HepG2 (cell line): ENCODE results near the gene B4GALT5. TPM values are rescaled to one million over a fixed set of nuclear protein-coding genes. Genes with fewer than 3 reads are reported as not detected.

Source experiments
- ATAC-seq: fragments of 200-7000 bp; cut with Tn5 transposase; 3 replicates; pipeline ENCODE4 v1.9.1; 2020; ENCODE audit warnings: mild to moderate bottlenecking, moderate library complexity
- BruUV-seq: library from RNA; stranded (reverse); fragments of 400-500 nt; replicated peaks from 2 replicates; lab custom pipeline; 2021; lab: Mats Ljungman, UMichigan
- CTCF ChIA-PET: fragments of 300-600 bp; formaldehyde crosslinking; extraction: SDS; loops from one replicate; lab custom pipeline; 2021; ENCODE audit warnings: low total read pairs, inconsistent platforms, low intra/inter-chr PET ratio; lab: Yijun Ruan, JAX
- POLR2A ChIA-PET: fragments of 350-600 bp; sonication (Branson Sonifier 250); formaldehyde crosslinking; loops from one replicate; lab custom pipeline; 2020; ENCODE audit warnings: antibody characterized with exemption, inconsistent platforms; lab: Yijun Ruan, JAX
- DNase-seq: peaks from one replicate; pipeline ENCODE4 v3.0.0-alpha.2; 2015; ENCODE audit warnings: low spot score
- FAIRE-seq: peaks from 3 replicates; lab custom pipeline; 2011; peaks lifted over from hg19 to GRCh38; lab: Jason Lieb, UNC
- H2AFZ ChIP-seq: one replicate; pipeline ENCODE4 v1.6.1; 2011; ENCODE audit warnings: low read length, inconsistent platforms
- H3K27ac ChIP-seq: fragments of 300-600 bp; 3 replicates; pipeline ENCODE4 v1.8.0; 2011; ENCODE audit warnings: mixed run types, mild to moderate bottlenecking, mixed read lengths, low read length, inconsistent platforms; ENCODE audit not compliant: insufficient read depth; ENCODE audit errors: extremely low read length
- H3K27me3 ChIP-seq, 2 experiments: fragments of 200-600 bp in 1 of 2; 2 replicates in 1 of 2; 3 replicates in 1 of 2; pipeline versions ENCODE4 v1.6.0 to v1.8.0; 2011; ENCODE audit warnings: low read length in 2 of 2, mild to moderate bottlenecking in 2 of 2, moderate library complexity in 2 of 2, inconsistent platforms in 1 of 2; ENCODE audit not compliant: insufficient read depth in 2 of 2, control insufficient read depth in 1 of 2
- H3K36me3 ChIP-seq, 2 experiments: fragments of 200-600 bp in 1 of 2; replicated peaks in 1 of 2; 2 replicates in 1 of 2; 3 replicates in 1 of 2; pipeline versions ENCODE4 v1.5.1 to v1.8.0; 2011; ENCODE audit warnings: low read length in 2 of 2, inconsistent platforms in 1 of 2; ENCODE audit not compliant: insufficient read depth in 2 of 2, control insufficient read depth in 1 of 2
- H3K4me1 ChIP-seq: 2 replicates; pipeline ENCODE4 v1.5.1; 2012; ENCODE audit warnings: low read length, inconsistent platforms; ENCODE audit not compliant: insufficient read depth
- H3K4me2 ChIP-seq: 2 replicates; pipeline ENCODE4 v1.6.0; 2011; ENCODE audit warnings: low read depth, low read length, inconsistent platforms
- H3K4me3 ChIP-seq, 3 experiments: fragments of 200-600 bp in 1 of 3; sonication (generic), shearing (Covaris generic) in 1 of 3; replicated peaks in 1 of 3; 2 replicates each; pipeline ENCODE4 v1.5.1; 2011 to 2016; ENCODE audit warnings: low read length in 3 of 3, inconsistent platforms in 2 of 3, low read depth in 2 of 3, mild to moderate bottlenecking in 2 of 3, control low read depth in 1 of 3, mixed read lengths in 1 of 3; ENCODE audit not compliant: insufficient read depth in 1 of 3
- H3K79me2 ChIP-seq: one replicate; pipeline ENCODE4 v1.6.1; 2011; ENCODE audit warnings: low read length, inconsistent platforms; ENCODE audit not compliant: insufficient read depth
- H3K9ac ChIP-seq: 2 replicates; pipeline ENCODE4 v1.6.0; 2011; ENCODE audit warnings: mild to moderate bottlenecking, low read depth, low read length, inconsistent platforms; ENCODE audit not compliant: insufficient read depth
- H3K9me3 ChIP-seq: 2 replicates; pipeline ENCODE4 v1.5.1; 2012; ENCODE audit warnings: mild to moderate bottlenecking, low read length
- H4K20me1 ChIP-seq: 2 replicates; pipeline ENCODE4 v1.6.0; 2011; ENCODE audit warnings: inconsistent platforms, mild to moderate bottlenecking, low read length, moderate library complexity; ENCODE audit not compliant: insufficient read depth
- ADNP ChIP-seq: sonication (generic); formaldehyde crosslinking; IDR thresholded peaks from 2 replicates; pipeline ENCODE4 v1.4.0; 2020; ENCODE audit warnings: missing genetic modification reagents
- CEBPG ChIP-seq: IDR thresholded peaks from 2 replicates; pipeline ENCODE4 v1.6.1; 2016
- ESRRA ChIP-seq: sonication (generic); formaldehyde crosslinking; IDR thresholded peaks from 2 replicates; pipeline ENCODE4 v1.5.1; 2020; ENCODE audit warnings: mild to moderate bottlenecking, low read depth, missing genetic modification reagents
- FOXK1 ChIP-seq: sonication (generic); formaldehyde crosslinking; IDR thresholded peaks from 2 replicates; pipeline ENCODE4 v1.4.0; 2020; ENCODE audit warnings: low read depth, missing genetic modification reagents, borderline replicate concordance
- FOXO1 ChIP-seq: sonication (generic); formaldehyde crosslinking; IDR thresholded peaks from 2 replicates; pipeline ENCODE4 v1.4.0; 2020; ENCODE audit warnings: missing genetic modification reagents
- GATAD1 ChIP-seq: IDR thresholded peaks from 2 replicates; pipeline ENCODE4 v1.6.1; 2016; ENCODE audit warnings: missing genetic modification reagents, missing compliant biosample characterization
- MYNN ChIP-seq: sonication (generic); formaldehyde crosslinking; IDR thresholded peaks from 2 replicates; pipeline ENCODE4 v1.4.0; 2020; ENCODE audit warnings: mild to moderate bottlenecking, low read depth, missing genetic modification reagents
- NKX3-1 ChIP-seq: sonication (generic); formaldehyde crosslinking; IDR thresholded peaks from 2 replicates; pipeline ENCODE4 v1.5.0; 2020; ENCODE audit warnings: missing genetic modification reagents
- SP2 ChIP-seq: sonication (generic); formaldehyde crosslinking; IDR thresholded peaks from 2 replicates; pipeline ENCODE4 v1.5.1; 2020; ENCODE audit warnings: mild to moderate bottlenecking, missing genetic modification reagents
- THAP9 ChIP-seq: sonication (generic); formaldehyde crosslinking; IDR thresholded peaks from 2 replicates; pipeline ENCODE4; 2020; ENCODE audit warnings: missing genetic modification reagents, mild to moderate bottlenecking, borderline replicate concordance
- TMF1 ChIP-seq: sonication (generic); formaldehyde crosslinking; IDR thresholded peaks from 2 replicates; pipeline ENCODE4 v1.8.1; 2022; ENCODE audit warnings: low read depth, missing genetic modification reagents
- YEATS2 ChIP-seq: sonication (generic); formaldehyde crosslinking; IDR thresholded peaks from 2 replicates; pipeline ENCODE4 v1.4.0; 2020; ENCODE audit warnings: missing genetic modification reagents, borderline replicate concordance
- ZC3H4 ChIP-seq: sonication (generic); formaldehyde crosslinking; IDR thresholded peaks from 2 replicates; pipeline ENCODE4 v1.4.0; 2020; ENCODE audit warnings: missing genetic modification reagents, borderline replicate concordance
- ZMYM3 ChIP-seq: sonication (generic); formaldehyde crosslinking; IDR thresholded peaks from 2 replicates; pipeline ENCODE4 v1.5.1; 2020; ENCODE audit warnings: mild to moderate bottlenecking, missing genetic modification reagents
- ZNF644 ChIP-seq: IDR thresholded peaks from 2 replicates; pipeline ENCODE4 v1.6.1; 2016; ENCODE audit warnings: low read depth
- ZSCAN30 ChIP-seq: sonication (generic); formaldehyde crosslinking; IDR thresholded peaks from 2 replicates; pipeline ENCODE4 v1.5.0; 2020; ENCODE audit warnings: mild to moderate bottlenecking, missing genetic modification reagents
- WGBS: methylation state at CpG from one replicate; pipeline ENCODE4 v1.1.6; 2017; ENCODE audit warnings: low lambda C conversion rate; 5-methylcytosine and 5-hydroxymethylcytosine counted together
- in situ Hi-C: cut with HindIII; loops from 2 replicates; pipeline ENCODE4 v1.10.0; 2017; ENCODE audit warnings: low pct_unique_long_range_greater_than_20kb; ENCODE audit not compliant: extremely low pct_ligation_motif_present
- intact Hi-C: fragments of 100-400 bp; cut with micrococcal nuclease; formaldehyde crosslinking; loops from one replicate; pipeline ENCODE4 v1.10.0; 2022; ENCODE audit not compliant: unreplicated experiment
- polyA plus RNA-seq, 8 experiments: library from polyadenylated mRNA; depleted of rRNA in 3 of 8; stranded (reverse) in 7 of 8; unstranded in 1 of 8; fragments of >200 nt; fragmentation: Illumina TruSeq in 4 of 8; extraction: Trizol in 4 of 8; gene quantifications; 2 replicates each; pipeline versions ENCODE4 v1.2.1 to v1.2.3, GENCODE V29; 2011 to 2016; ENCODE audit warnings: low read depth in 4 of 8, missing spikeins in 1 of 8, mixed read lengths in 1 of 8; ENCODE audit not compliant: insufficient read depth in 1 of 8
- total RNA-seq, 5 experiments: library from RNA; depleted of rRNA; stranded (reverse); fragments of >200 nt; fragmentation: Illumina TruSeq; extraction: Trizol; gene quantifications; 2 replicates each; pipeline ENCODE4 v1.2.3, GENCODE V29; 2016; ENCODE audit warnings: low read depth in 1 of 5

B4GALT5 gene
- total and polyA plus RNA-seq, 2 of the 13 experiments (the other 11 are each of a cell fraction or from before 2014, with no cell fraction given) = 27.3 to 30.9 TPM

GRCh38 chr20:49742948-49743347 is 29.3 kb upstream of the B4GALT5 start (continued):
- TF ChIP-seq THAP9 (CRISPR knock-in tag) = 0 out of 2 replicates have a peak, but pooled peaks have one; percentile 13
- no peak for TF ChIP-seq MYNN (CRISPR knock-in tag)
- 0 out of 2 replicates have a peak, but pooled peaks have one; percentile 2 for TF ChIP-seq FOXK1 (CRISPR knock-in tag)
- TF ChIP-seq ADNP (CRISPR knock-in tag) = 0 out of 2 replicates have a peak, but pooled peaks have one; percentile 47
- TF ChIP-seq GATAD1 (CRISPR knock-in tag) = no peak
- no peak for TF ChIP-seq SP2 (CRISPR knock-in tag)
- TF ChIP-seq YEATS2 = no peak

GRCh38 chr20:49741977-49742376 is 28.3 kb upstream of the B4GALT5 start:
- Histone ChIP-seq H3K4me2 (no peak overlapping the region), H4K20me1 (no peaks in the 10 kb centered on the region), H3K4me1 (peaks cover 36% of the 10 kb centered on the region), H3K79me2 (no peaks in the 10 kb centered on the region), H3K36me3 (no peaks in the 10 kb centered on the region), H2AFZ (no peak overlapping the region), H3K27me3 (peaks cover 0 to 20% of the 10 kb centered on the region in 2 experiments; a peak in 3 of 5 replicates), H3K9me3 (no peaks in the 10 kb centered on the region), H3K9ac (no peak overlapping the region), H3K27ac (no peak overlapping the region), H3K4me3 (no peak overlapping the region)
- ChIA-PET POLR2A (no interaction called here), CTCF (no interaction called here)
- BruUV-seq = no TSS peak
- intact Hi-C loops (no loop called here), in situ Hi-C loops (no loop called here)
- no peak for FAIRE-seq
- ATAC-seq = peak; percentile 16
- WGBS = 67% methylated on average over 8 of the region's 8 CpGs
- TF ChIP-seq ZNF644 (CRISPR knock-in tag) (no peak), CEBPG (CRISPR knock-in tag) (no peak), ZSCAN30 (CRISPR knock-in tag) (no peak), FOXO1 (CRISPR knock-in tag) (no peak), NKX3-1 (CRISPR knock-in tag) (no peak), ZC3H4 (no peak), ESRRA (CRISPR knock-in tag) (no peak), TMF1 (no peak), ZMYM3 (CRISPR knock-in tag) (no peak)
- no peak for DNase-seq
